Keratinocyte (primary cell): ENCODE results near the gene SYNC. TPM values are rescaled to one million over a fixed set of nuclear protein-coding genes. Genes with fewer than 3 reads are reported as not detected.
"Not testable (repeated sequence)": the region's sequence is repeated elsewhere in the genome, so short reads cannot be mapped to it uniquely, and the experiment has no call there.

ENCODE experiments used
- DNase-seq: peaks from one replicate; pipeline ENCODE4 v3.0.0-alpha.2; 2011; ENCODE audit warnings: low read depth, missing footprints, low spot score
- FAIRE-seq: peaks from 2 replicates; lab custom pipeline; 2011; peaks lifted over from hg19 to GRCh38; lab: Jason Lieb, UNC
- H2AFZ ChIP-seq: 2 replicates; pipeline ENCODE4 v1.6.0; 2012; ENCODE audit warnings: low read length, control low read depth, inconsistent platforms; ENCODE audit not compliant: control insufficient read depth
- H3K27ac ChIP-seq: 2 replicates; pipeline ENCODE4 v1.5.1; 2011; ENCODE audit warnings: low read length; ENCODE audit not compliant: control insufficient read depth, insufficient read depth
- H3K27me3 ChIP-seq: 3 replicates; pipeline ENCODE4 v1.6.0; 2011; ENCODE audit warnings: low read length; ENCODE audit not compliant: control insufficient read depth, insufficient read depth; ENCODE audit errors: extremely low read depth
- H3K36me3 ChIP-seq, 2 experiments: 2 replicates in 1 of 2; 3 replicates in 1 of 2; pipeline ENCODE4 v1.5.1; 2011; ENCODE audit warnings: low read length in 2 of 2, mild to moderate bottlenecking in 1 of 2; ENCODE audit not compliant: control insufficient read depth in 2 of 2, insufficient read depth in 2 of 2; ENCODE audit errors: extremely low read depth in 1 of 2
- H3K4me1 ChIP-seq: 3 replicates; pipeline ENCODE4 v1.5.1; 2011; ENCODE audit warnings: low read length; ENCODE audit not compliant: control insufficient read depth, insufficient read depth; ENCODE audit errors: extremely low read depth
- H3K4me2 ChIP-seq: 3 replicates; pipeline ENCODE4 v1.6.0; 2011; ENCODE audit warnings: low read depth, low read length; ENCODE audit not compliant: control insufficient read depth, insufficient read depth; ENCODE audit errors: extremely low read depth
- H3K4me3 ChIP-seq, 3 experiments: fragments of 200-600 bp in 1 of 3; sonication (generic) in 1 of 3; 2 replicates in 2 of 3; 3 replicates in 1 of 3; pipeline ENCODE4 v1.5.1; 2011 to 2016; ENCODE audit warnings: low read length in 3 of 3, mild to moderate bottlenecking in 3 of 3, control low read depth in 2 of 3, inconsistent platforms in 1 of 3, low read depth in 1 of 3, mixed read lengths in 1 of 3, mixed run types in 1 of 3, moderate library complexity in 1 of 3; ENCODE audit not compliant: control insufficient read depth in 2 of 3, insufficient read depth in 2 of 3; ENCODE audit errors: extremely low read depth in 1 of 3
- H3K79me2 ChIP-seq: 2 replicates; pipeline ENCODE4 v1.6.0; 2012; ENCODE audit warnings: low read length; ENCODE audit not compliant: control insufficient read depth, insufficient read depth
- H3K9ac ChIP-seq: 3 replicates; pipeline ENCODE4 v1.6.0; 2011; ENCODE audit warnings: low read length; ENCODE audit not compliant: control insufficient read depth, insufficient read depth; ENCODE audit errors: extremely low read depth
- H3K9me1 ChIP-seq: 3 replicates; pipeline ENCODE4 v1.6.0; 2011; ENCODE audit warnings: low read length; ENCODE audit not compliant: control insufficient read depth, insufficient read depth; ENCODE audit errors: extremely low read depth
- H3K9me3 ChIP-seq: 2 replicates; pipeline ENCODE4 v1.5.1; 2012; ENCODE audit warnings: low read depth, low read length; ENCODE audit not compliant: control insufficient read depth
- H4K20me1 ChIP-seq: 3 replicates; pipeline ENCODE4 v1.6.0; 2011; ENCODE audit warnings: low read length; ENCODE audit not compliant: control insufficient read depth, insufficient read depth; ENCODE audit errors: extremely low read depth
- EZH2 ChIP-seq: IDR thresholded peaks from one replicate; pipeline ENCODE4 v1.6.1; 2012; ENCODE audit warnings: inconsistent platforms, mild to moderate bottlenecking, low read length, moderate library complexity
- dilution Hi-C: fragments of 300-500 bp; cut with MboI; formaldehyde crosslinking; loops from one replicate; pipeline ENCODE4 v1.7.0; 2020; ENCODE audit warnings: low sequenced_read_pairs; ENCODE audit not compliant: extremely low pct_ligation_motif_present
- polyA plus RNA-seq, 5 experiments: library from polyadenylated mRNA; depleted of rRNA in 3 of 5; stranded (reverse) in 3 of 5; stranded (forward) in 1 of 5; unstranded in 1 of 5; fragments of >200 nt; gene quantifications; 1 replicate in 1 of 5; 2 replicates in 3 of 5; 3 replicates in 1 of 5; pipeline versions ENCODE4 v1.2.1 to v1.2.3, GENCODE V29; 2011 to 2012; ENCODE audit warnings: missing spikeins in 2 of 5, low read depth in 1 of 5, low replicate concordance in 1 of 5
- TF ChIP-seq, protein P1 (sequence below), 3 experiments: IDR thresholded peaks in 1 of 3; conservative IDR thresholded peaks in 1 of 3; optimal IDR thresholded peaks in 1 of 3; 2 replicates in 2 of 3; 3 replicates in 1 of 3; pipeline versions ENCODE3 to v1.5.1; 2011; ENCODE audit warnings: low read length in 3 of 3, mild to moderate bottlenecking in 3 of 3, moderate library complexity in 2 of 3, control low read depth in 1 of 3, inconsistent platforms in 1 of 3; ENCODE audit not compliant: insufficient read depth in 2 of 3; ENCODE audit errors: extremely low read depth in 1 of 3

Gene SYNC
- polyA plus RNA-seq, 1 donor (not counting 4 experiments of a cell fraction or from before 2014, with no cell fraction given): 11.2 TPM

GRCh38 chr1:32713081-32713480 is 10.5 kb upstream of the SYNC start:
- Histone ChIP-seq H3K4me2 (no peak overlapping the region), H2AFZ (no peak overlapping the region), H3K9me3 (no peaks in the 10 kb centered on the region), H3K27ac (no peak overlapping the region), H3K9me1 (no peaks in the 10 kb centered on the region), H3K79me2 (no peaks in the 10 kb centered on the region), H4K20me1 (no peaks in the 10 kb centered on the region), H3K36me3 (no peaks in the 10 kb centered on the region), H3K4me3 (no peak overlapping the region), H3K27me3 (no peaks in the 10 kb centered on the region), H3K9ac (no peak overlapping the region), H3K4me1 (peaks cover 27% of the 10 kb centered on the region)
- FAIRE-seq (no peak), DNase-seq (no peak)
- dilution Hi-C loops: no loop called here
- TF ChIP-seq, protein P1, sequence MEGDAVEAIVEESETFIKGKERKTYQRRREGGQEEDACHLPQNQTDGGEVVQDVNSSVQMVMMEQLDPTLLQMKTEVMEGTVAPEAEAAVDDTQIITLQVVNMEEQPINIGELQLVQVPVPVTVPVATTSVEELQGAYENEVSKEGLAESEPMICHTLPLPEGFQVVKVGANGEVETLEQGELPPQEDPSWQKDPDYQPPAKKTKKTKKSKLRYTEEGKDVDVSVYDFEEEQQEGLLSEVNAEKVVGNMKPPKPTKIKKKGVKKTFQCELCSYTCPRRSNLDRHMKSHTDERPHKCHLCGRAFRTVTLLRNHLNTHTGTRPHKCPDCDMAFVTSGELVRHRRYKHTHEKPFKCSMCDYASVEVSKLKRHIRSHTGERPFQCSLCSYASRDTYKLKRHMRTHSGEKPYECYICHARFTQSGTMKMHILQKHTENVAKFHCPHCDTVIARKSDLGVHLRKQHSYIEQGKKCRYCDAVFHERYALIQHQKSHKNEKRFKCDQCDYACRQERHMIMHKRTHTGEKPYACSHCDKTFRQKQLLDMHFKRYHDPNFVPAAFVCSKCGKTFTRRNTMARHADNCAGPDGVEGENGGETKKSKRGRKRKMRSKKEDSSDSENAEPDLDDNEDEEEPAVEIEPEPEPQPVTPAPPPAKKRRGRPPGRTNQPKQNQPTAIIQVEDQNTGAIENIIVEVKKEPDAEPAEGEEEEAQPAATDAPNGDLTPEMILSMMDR (optimal IDR thresholded peaks at IDR 0.05 in 1 of 3, IDR thresholded peaks at IDR 0.05 in 1 of 3, conservative IDR thresholded peaks at IDR 0.05 in 1 of 3; ENCODE audit: extremely low read depth in 1 of 3, insufficient read depth in 2 of 3, low read length in 3 of 3): no peak
- TF ChIP-seq EZH2: no peak

DNA sequence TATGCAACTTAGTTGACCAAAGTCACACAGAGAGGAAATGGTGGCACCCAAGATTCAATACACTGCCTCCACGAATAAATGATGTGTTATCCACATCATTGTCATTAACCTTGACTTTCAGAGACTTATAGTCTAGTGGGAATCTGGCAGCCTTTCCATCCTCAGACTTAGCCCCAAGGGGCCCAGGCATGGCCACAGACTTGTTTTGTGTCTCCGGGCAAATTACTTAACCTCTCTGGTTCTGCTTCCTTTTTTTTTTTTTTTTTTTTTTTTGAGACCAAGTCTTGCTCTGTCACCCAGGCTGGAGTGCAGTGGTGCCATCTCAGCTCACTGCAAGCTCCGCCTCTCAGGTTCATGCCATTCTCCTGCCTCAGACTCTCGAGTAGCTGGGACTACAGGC is 8.7 kb upstream of the SYNC start:
- H3K27me3 ChIP-seq, H3K27ac ChIP-seq, FAIRE-seq, H3K79me2 ChIP-seq, H3K9me1 ChIP-seq, H2AFZ ChIP-seq, dilution Hi-C loops, H4K20me1 ChIP-seq, H3K4me3 ChIP-seq, DNase-seq, H3K9me3 ChIP-seq, H3K9ac ChIP-seq, H3K4me2 ChIP-seq, H3K36me3 ChIP-seq: not testable (repeated sequence)
- peaks cover 15% of the 10 kb centered on the region for H3K4me1 ChIP-seq

- Histone ChIP-seq H3K36me3 (no peaks in the 10 kb centered on the region), H3K4me2 (no peak overlapping the region), H4K20me1 (no peaks in the 10 kb centered on the region), H3K27ac (no peak overlapping the region), H2AFZ (no peak overlapping the region), H3K27me3 (no peaks in the 10 kb centered on the region), H3K9ac (no peak overlapping the region), H3K9me1 (no peaks in the 10 kb centered on the region), H3K9me3 (no peaks in the 10 kb centered on the region), H3K79me2 (no peaks in the 10 kb centered on the region), H3K4me1 (peaks cover 7% of the 10 kb centered on the region), H3K4me3 (no peak overlapping the region)
- no peak for FAIRE-seq
- no peak for DNase-seq
- TF ChIP-seq, protein P1 (optimal IDR thresholded peaks at IDR 0.05 in 1 of 3, IDR thresholded peaks at IDR 0.05 in 1 of 3, conservative IDR thresholded peaks at IDR 0.05 in 1 of 3; ENCODE audit: extremely low read depth in 1 of 3, insufficient read depth in 2 of 3, low read length in 3 of 3): no peak
- no peak for TF ChIP-seq EZH2
- dilution Hi-C loops: loop anchor here (5.0 kb wide), 1 partner anchor 73 kb away; no protein-coding TSS in a partner anchor
Observed at GRCh38 chr1:32709476-32709875, 6.9 kb upstream of the SYNC start.
